HS-5 (cell line): ENCODE measurements around the gene PARL.
"Not testable (repeated sequence)": the region's sequence is repeated elsewhere in the genome, so short reads cannot be mapped to it uniquely, and the experiment has no call there.

Source experiments
- DNase-seq: peaks from one replicate; pipeline ENCODE4 v3.0.0-alpha.2; 2012; ENCODE audit warnings: low read depth

PARL gene

DNA sequence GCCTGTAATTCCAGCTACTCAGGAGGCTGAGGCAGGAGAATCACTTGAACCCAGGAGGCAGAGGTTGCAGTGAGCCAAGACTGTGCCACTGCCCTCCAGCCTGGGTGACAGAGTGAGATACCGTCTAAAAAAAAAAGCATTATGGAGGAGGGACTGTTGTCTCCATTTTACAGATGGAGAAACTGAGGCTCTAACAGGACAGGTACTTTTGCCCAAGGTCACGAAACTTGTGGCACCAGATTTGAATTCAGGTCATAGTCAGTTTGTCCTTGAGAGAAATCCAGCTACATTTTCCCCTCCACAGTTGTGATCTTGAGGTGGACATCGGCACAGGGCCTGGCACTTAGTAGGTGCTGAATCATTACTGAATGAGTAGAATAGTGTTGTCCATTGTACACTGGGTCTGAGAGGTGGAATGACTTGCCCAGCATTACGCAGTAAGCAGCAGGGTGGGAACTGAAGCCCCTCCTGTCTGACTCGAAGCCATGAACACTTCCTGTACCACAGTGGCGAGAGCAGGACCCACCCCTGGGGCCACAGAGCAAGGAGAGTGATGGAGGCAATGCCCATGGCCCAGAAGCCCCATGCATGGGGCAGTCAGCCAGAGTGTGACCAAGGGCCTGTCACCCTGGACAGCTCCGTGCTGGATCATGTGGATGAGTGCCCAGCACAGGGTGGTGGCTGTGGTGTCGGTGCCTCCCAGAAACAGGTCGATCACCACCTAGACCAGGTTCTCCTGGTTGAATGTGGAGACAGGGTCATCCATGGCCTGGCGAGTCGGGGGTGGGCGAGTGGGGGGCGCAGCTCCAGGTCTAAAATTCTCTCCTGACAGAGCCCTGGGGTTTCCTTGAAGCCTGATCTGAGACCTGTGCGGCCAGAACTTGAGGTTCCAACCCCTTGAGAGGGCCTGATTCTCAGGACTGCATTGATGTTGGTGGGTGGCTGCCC lies 20.4 kb upstream of the PARL start:
- DNase-seq: no peak

DNA sequence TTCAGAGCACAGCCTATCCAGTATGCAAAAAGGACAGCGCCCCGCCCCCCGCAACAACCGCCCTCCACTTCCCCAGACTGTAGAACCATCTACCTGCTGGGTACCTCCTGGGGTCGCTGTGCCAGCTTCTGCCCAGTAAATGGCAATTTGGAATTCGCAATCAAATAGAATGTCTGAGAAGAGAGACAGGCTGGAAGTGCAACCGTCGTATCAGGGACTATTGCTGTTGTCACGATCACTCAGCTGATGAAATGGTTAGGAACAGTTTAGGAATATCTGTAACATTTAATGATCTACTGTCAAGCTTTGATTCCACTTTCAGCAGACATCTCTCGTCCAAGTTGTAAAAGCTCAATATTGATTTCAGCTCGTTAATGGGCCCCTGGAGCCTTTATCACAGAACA lies 13.3 kb upstream of the PARL start:
- DNase-seq: no peak

DNA sequence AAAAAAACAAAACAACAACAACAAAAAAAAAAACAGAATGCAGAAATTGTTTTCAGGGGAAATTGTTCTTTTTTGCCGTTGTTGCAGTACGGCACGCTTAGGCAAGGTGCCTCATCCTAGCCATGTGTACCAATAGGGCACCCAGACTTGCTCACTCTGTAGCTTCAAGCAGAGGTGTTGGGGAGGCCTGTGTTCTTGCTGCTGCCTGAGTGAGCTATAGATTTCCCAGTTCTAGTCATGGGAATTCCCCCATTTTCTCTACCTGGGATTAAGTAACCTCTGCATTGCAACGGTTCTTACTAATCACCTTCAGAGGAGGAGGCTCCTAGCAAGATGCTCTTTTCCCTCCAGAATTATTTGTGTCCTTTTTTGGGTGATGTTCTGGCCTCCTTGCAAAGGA lies 12.9 kb upstream of the PARL start:
- no peak for DNase-seq

DNA sequence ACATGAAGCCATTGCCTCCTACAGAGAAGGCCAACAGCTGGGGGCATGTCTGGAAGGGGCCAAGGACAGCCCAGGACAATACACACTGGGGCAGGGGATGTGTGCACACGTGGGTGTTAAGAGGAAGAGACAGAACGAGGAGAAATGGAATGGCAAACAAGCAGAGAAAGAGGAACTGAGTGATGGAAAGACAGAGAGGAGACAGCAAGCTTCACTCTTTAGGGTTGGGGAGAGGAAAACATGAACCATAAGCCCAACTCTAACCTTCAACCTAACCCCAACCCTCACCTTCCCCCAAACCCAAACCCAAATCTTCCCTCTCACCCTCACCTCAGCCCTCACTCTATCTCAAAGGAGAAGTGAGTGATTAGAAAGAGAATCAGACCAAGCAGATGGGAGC lies 11.9 kb upstream of the PARL start:
- DNase-seq: no peak

DNA sequence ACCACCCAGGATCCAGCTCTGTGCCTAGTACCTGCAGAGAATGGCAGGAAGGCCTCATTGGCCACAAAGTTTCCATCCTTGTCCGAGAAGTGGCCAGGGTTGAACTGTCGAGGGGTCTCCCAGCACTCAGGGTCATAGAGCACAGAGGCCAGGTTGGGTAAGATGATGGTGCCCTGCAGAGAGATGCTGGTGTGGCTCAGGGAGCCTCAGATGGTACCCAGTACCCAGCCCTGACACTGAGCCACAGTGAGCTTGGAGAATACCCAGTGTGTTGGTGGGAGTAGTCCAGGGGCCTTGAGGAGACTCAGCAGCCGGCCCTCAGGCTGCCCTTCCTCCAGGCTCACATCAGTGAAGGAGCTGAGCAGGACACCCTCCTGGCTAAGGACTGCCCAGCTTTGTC lies 11.5 kb upstream of the PARL start:
- no peak for DNase-seq

DNA sequence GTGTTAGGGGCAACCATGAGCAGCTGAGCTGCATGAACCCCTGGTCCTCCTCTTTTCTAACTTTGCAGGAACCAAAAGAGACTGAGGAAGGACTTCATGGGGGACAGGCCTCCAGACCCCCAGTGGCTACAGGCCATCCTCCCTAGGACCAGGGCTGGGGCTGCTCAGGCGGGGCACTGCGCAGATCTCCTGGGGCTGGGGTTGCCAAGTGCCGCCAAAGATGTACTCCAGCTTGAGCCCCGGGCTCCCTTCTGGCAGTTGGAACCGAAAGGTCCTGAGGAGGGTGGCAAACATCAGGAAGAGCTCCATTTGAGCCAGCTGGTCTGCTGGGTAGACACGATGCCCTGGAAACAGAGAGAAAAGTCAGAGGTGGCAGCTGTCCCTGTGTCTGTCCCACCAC lies 11.1 kb upstream of the PARL start:
- DNase-seq: no peak

DNA sequence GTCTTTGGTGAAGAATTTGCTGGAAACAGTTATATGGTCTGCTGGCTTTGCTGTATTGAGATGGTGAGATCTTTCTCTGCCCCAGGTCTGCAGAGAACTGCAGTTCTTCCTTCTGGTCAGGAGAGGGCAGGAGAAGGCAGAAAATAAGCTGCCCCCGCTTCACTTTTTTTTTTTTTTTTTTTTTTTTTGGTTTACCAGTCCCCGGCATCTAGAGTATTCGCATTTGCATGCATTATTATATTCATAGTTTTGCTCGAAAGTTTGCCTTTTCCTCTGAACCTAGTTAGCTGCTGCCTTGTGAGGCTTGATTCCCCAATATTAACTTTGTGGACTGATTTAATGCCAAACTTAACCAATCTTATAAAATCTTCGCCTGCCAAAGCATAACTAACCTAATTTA lies 10.6 kb upstream of the PARL start:
- peak; percentile 35 for DNase-seq

DNA sequence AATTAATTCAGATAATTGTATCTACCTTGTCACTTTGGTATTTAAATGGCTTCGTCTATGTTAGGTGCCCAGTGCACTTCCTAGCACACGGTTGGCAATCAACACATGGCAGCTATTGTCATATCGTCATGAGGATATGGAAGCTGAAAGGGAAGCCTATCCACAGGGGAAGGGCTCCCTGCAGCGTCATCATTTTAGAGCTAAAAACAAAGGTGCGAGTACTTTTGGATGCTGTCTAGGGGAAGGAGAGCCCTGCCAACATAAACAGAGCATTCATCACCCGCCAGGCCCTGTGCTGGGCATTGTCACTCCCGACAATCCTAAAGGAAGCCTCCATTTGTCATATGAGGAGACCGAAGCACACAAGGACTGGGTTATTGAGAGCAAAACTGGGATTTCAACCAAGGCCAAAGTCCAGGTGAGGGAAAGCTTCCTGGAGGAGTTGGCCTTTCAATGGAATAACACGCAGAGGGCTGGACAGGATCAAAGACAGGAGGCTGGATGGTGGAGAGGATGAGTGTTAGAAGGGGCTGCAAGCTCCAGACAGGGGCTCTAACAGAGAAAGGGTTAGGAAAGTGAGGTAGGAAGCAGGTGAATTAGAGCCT lies 8.0 kb upstream of the PARL start:
- no peak for DNase-seq

DNA sequence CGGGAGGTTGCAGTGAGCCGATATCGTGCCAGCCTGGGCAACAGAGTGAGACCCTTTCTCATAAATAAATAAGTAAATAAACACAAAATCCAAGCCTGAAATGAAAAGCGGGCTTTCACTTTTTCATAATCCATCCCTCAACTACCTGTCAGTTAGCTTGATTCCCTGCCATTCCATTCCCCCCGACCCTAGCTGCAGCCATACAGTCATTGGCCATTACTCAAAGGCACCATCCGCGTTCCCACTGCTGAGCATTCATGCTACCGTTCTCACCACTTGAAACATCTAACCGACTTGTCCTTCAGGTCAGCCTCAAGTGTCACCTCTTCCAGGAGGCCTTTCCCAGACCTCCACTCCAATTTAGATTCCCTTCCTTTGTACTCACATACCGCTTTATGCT lies 1.1 kb upstream of the PARL start:
- no peak for DNase-seq

DNA sequence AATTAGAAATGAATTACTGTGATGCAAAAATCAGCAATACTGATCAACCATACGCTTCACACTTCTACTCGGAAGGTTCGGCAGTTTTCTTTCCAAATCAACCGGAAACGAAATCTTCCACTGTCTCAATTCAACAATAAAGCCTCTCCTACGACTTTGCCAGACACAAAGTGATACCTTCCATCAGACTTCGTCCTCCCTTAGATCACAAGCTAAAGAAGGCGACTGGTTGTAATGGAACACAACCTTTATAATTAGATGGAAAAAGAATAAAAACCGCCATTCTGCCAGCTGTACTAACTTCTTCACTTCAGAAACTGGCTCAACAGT lies 618 bp downstream of the PARL start:
- DNase-seq: peak; percentile 2

DNA sequence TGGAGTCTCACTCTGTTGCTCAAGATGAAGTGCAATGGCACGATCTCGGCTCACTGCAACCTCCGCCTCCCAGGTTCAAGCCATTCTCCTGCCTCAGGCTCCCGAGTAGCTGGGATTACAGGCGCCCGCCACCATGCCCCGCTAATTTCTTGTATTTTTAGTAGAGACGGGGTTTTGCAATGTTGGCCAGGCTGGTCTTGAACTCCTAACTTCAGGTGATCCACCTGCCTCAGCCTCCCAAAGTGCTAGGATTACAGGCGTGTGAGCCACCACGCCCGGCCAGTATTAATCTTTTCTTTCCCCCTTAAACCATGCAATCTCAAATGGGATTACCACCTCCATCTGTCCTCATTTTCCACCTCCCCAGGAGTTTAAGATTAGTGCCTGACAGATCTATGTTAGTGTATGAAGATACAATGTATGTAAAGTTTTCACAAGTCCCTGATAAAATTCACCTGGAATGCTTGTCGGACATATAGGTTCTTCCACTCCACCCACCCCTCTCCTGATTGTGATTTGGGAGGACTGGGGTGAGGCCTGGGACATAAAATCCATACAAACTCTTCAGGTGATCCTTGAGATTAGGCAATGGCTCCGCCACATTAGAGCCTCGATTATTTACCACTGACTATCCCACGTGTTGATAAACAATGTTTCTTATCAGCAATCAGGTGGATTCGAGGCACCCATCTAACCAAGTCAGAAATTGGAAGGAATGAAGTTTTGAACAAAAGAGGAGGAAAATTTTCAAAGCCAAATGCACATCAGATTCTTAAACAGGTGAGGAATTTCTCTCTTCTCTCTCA lies 1.2 kb downstream of the PARL start:
- DNase-seq: no peak

DNA sequence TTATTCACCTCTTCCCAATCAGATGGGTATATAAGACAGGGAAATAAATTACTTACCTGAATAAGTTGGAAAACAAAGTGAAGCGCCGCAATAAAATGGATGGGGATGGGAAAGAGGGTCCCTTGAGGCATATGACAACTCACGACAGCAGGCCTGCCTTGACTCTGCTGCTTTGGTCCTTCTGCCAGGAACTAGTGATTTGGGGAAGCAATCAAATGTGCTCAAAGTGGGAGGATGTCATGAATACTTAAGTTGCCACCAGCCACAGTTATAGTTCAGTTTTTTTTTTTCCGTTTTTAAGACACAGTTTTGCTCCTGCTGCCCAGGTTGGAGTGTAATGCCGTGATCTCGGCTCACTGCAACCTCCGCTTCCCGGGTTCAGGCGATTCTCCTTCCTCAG lies 4.6 kb downstream of the PARL start:
- no peak for DNase-seq

DNA sequence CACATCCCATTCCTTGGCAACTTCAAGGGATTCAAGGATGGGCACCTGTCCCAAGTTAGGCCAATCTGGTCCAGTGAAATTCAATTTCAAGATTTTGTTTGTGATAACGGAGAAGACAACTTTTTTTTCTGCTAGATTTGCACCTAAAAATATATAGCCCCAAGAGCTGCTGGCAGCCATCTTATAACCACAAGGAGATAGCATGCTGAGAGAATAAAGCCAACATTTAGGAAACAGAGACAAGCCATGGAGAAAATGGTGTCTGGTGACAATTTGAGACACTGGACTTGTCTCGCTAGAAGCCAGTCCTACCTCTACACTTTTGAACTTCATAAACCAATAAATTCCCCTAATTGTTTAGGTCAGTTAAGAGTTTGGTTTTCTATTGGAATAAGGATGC lies 5.4 kb downstream of the PARL start:
- DNase-seq: no peak

DNA sequence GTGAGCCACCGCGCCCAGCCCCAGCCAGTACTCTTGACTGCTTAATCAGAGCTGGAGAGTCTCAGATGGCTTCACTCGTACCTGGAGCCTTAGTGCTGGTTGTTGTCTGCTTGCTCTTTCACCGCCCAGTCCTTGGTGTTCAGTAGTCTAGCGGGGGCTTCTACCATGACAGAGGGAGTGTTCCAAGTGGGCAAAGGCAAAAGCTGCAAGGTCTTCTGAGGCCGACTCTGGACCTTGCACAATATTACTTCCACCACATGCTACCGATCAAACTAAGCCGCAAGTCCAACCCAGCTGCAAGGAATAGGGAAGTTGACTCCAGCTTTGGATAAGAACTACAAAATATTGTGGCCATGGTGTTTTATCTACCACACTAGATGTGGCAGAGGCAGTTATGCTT lies 6.6 kb downstream of the PARL start:
- DNase-seq: no peak

DNA sequence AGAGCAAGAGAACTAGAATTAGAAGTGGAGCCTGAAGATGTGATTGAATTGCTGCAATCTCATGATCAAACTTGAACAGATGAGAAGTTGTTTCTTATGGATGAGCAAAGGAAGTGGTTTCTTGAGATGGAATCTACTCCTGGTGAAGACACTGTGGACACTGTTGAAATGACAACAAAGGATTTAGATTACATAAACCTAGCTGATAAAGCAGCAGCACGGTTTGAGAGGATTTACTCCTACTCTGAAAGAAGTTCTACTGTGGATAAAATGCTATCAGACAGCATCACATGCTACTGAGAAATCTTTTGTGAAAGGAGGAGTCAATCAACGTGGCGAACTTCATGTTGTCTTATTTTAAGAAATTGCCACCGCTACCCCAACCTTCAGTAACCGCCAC lies 7.5 kb downstream of the PARL start:
- not testable (repeated sequence) for DNase-seq

DNA sequence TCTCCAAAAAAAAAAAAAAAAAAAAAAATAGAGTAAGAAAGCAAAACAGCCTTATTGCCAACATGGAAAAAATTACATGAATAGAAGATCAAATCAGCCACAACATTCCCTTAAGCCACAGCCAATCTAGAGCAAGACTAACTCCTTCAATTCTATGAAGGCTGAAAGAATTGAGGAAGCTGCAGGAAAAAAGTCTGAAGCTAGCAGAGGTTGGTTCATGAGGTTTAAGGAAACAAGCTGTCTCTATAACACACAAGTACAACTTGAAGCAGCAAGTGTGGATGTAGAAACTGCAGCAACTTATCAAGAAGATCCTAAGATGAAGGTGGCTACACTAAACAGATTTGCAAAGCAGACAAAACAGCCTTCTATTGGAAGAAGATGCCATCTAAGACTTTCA lies 9.3 kb downstream of the PARL start:
- no peak for DNase-seq

DNA sequence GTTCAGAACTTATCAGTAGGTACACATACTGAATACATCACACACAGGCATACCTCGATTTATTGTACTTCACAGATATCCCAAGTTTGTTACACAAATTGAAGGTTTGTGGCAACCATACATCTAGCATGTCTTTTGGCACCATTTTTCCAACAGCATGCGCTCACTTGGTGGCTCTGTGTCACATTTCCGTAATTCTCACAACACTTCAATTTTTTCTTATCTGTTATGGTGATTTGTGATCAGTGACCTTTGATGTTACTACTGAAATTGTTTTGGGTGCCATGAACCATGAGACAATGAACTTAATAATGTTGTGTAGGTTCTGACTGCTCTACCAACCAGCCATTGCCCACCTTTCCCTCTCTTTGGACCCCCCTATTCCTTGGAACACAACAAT lies 10.8 kb downstream of the PARL start:
- no peak for DNase-seq

DNA sequence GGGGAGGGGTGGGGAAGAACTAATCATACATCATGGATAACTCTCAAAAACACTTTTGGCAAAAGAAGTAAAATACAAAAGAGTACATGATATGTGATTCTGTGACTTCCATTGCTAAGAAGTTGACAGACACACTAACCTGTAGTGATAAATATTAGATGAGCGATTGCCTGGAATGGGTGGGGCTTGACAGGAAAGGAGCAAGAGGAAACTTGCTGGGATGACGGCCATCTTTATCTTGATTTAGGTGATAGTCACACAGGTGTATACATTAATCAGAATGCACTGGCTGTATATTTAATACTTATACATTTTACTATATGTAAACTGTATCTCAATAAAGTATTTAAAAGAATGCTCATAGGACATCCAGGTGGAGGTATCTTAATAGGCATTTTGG lies 13.1 kb downstream of the PARL start:
- DNase-seq: no peak

DNA sequence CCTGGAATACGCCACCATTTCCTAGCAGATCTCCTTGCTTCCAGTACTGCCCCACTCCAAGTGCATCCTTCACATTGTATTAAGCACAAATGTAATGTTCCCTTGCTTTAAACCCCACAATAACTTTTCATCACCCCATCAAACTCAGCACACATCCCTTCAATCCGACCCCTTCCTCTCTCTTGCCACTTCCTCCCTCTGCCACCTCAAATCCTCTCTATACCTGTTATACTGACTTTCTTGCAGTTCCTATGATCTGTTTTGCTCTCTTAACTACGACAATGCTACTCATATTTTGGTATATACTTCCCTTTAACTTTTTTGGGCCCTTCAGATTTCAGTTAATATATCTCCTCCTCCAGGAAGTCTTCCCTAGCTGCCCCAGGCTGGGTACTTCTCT lies 14.1 kb downstream of the PARL start:
- no peak for DNase-seq

DNA sequence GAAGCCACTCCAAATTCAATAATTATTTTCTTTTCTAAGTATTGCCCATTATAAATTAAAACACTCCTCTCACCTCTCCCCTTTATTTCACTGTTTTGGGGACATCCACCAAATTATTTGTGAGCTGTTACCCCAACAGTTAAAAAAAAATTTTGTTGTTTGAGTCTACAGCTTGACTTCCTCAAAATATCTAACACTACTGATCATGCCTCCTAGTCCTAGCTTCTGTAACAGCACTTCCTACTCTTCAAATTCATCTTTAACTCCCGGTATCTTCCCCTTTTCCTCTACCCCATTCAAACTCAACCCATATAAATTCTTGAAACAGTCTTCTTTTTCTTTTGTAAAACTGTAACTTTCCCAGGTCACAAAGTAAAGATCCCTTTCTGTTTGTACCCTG lies 15.9 kb downstream of the PARL start:
- no peak for DNase-seq

DNA sequence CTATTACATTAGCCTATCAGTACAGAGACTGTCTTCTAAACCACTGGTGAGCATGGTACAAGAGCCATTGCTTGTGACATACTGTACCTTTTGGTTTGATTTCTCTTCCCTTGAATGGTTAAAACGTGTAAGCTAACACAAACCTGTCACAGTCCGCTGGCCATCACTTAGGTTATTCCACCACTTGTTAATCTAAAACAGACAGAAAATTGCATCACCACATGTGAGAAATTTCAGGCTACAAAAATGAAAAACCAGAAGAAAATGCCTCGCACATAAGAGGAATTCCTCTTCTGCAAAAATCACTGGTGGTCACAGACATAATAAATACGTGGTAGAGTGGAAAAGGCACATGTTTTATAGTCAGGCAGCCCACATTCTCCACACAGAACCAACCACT lies 22.1 kb downstream of the PARL start:
- no peak for DNase-seq

DNA sequence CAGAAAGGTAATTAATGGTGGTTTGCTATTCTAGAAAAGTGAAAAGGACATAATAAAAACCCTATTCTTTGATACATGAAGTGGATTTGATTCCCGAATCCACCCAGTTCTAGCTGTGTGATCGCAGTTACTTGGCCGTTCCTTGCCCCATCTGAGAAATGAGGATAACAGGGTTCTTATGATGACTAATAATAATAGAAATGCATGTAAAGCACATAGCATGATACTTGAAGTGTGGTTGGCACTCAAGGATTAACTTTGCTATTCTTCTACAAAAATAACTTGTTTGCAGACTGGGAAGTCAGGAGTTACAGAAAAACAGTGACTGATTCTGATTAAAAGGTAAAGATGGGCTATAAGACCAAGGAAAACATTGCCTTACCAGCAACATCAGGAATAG lies 26.8 kb downstream of the PARL start:
- DNase-seq: no peak
